Measurements from ENCODE around the gene RPL27.

- no peak for TF ChIP-seq CTCF (IDR thresholded peaks at IDR 0.05)
- TF ChIP-seq POLR2A (IDR thresholded peaks at IDR 0.05): no peak
- TF ChIP-seq EP300 (IDR thresholded peaks at IDR 0.05): no peak
Observed at GRCh38 chr17:42980274-42980765, 17.9 kb upstream of the RPL27 start, which contains the start of gene RUNDC1.
